ENCODE data around the gene CYFIP1.

DNA sequence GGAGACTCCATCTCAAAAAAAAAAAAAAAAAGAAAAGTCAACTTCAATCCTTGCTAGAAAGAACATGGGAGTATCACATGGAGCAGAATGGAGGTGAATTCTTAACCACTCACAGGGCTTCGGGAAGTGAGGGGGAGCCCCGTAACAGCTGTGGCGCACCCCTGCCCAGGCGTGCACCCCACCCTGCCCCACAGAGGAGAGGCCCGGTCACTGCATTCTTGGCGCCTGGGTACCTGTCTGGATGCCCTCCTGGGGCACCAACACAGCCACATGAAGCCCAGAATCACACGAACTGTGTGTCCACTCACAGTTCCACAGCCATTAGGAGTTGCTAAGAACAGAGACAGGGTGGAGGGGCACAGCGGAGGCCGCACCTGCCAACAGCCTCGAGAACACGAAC lies 89.9 kb downstream of the CYFIP1 start:
- TF ChIP-seq, protein P1, sequence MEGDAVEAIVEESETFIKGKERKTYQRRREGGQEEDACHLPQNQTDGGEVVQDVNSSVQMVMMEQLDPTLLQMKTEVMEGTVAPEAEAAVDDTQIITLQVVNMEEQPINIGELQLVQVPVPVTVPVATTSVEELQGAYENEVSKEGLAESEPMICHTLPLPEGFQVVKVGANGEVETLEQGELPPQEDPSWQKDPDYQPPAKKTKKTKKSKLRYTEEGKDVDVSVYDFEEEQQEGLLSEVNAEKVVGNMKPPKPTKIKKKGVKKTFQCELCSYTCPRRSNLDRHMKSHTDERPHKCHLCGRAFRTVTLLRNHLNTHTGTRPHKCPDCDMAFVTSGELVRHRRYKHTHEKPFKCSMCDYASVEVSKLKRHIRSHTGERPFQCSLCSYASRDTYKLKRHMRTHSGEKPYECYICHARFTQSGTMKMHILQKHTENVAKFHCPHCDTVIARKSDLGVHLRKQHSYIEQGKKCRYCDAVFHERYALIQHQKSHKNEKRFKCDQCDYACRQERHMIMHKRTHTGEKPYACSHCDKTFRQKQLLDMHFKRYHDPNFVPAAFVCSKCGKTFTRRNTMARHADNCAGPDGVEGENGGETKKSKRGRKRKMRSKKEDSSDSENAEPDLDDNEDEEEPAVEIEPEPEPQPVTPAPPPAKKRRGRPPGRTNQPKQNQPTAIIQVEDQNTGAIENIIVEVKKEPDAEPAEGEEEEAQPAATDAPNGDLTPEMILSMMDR (IDR thresholded peaks at IDR 0.05; ENCODE audit: insufficient read depth, low read length): no peak
- TF ChIP-seq POLR2AphosphoS5 (IDR thresholded peaks at IDR 0.05; ENCODE audit: low read depth) (no peak), SPI1 (IDR thresholded peaks at IDR 0.05; ENCODE audit: borderline replicate concordance, low read depth) (no peak)
- TF ChIP-seq, protein P2, sequence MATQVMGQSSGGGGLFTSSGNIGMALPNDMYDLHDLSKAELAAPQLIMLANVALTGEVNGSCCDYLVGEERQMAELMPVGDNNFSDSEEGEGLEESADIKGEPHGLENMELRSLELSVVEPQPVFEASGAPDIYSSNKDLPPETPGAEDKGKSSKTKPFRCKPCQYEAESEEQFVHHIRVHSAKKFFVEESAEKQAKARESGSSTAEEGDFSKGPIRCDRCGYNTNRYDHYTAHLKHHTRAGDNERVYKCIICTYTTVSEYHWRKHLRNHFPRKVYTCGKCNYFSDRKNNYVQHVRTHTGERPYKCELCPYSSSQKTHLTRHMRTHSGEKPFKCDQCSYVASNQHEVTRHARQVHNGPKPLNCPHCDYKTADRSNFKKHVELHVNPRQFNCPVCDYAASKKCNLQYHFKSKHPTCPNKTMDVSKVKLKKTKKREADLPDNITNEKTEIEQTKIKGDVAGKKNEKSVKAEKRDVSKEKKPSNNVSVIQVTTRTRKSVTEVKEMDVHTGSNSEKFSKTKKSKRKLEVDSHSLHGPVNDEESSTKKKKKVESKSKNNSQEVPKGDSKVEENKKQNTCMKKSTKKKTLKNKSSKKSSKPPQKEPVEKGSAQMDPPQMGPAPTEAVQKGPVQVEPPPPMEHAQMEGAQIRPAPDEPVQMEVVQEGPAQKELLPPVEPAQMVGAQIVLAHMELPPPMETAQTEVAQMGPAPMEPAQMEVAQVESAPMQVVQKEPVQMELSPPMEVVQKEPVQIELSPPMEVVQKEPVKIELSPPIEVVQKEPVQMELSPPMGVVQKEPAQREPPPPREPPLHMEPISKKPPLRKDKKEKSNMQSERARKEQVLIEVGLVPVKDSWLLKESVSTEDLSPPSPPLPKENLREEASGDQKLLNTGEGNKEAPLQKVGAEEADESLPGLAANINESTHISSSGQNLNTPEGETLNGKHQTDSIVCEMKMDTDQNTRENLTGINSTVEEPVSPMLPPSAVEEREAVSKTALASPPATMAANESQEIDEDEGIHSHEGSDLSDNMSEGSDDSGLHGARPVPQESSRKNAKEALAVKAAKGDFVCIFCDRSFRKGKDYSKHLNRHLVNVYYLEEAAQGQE (IDR thresholded peaks at IDR 0.05; ENCODE audit: insufficient replicate concordance, low read depth): no peak

Data from HL-60 (cell line).